ENCODE results near the gene USP31.

The USP31 gene

GRCh38 chr16:23055481-23055880 is 93.8 kb downstream of the USP31 start:
- DNase-seq: no peak

GRCh38 chr16:23052908-23053580 is 96.2 kb downstream of the USP31 start:
- DNase-seq: no peak

GRCh38 chr16:23052221-23052620 is 97.0 kb downstream of the USP31 start:
- no peak for DNase-seq

- no peak for DNase-seq
These were observed 97.7 kb downstream of the USP31 start for GRCh38 chr16:23051587-23051986.

GRCh38 chr16:23048164-23048563 is 101.1 kb downstream of the USP31 start:
- no peak for DNase-seq

- DNase-seq: no peak
These were observed 104.2 kb downstream of the USP31 start for GRCh38 chr16:23045025-23045424.

GRCh38 chr16:23040246-23040645 is 109.0 kb downstream of the USP31 start:
- no peak for DNase-seq

GRCh38 chr16:23039118-23039517 is 110.1 kb downstream of the USP31 start:
- no peak for DNase-seq

GRCh38 chr16:23035240-23035639 is 114.0 kb downstream of the USP31 start:
- no peak for DNase-seq

GRCh38 chr16:23031508-23032098 is 117.6 kb downstream of the USP31 start:
- DNase-seq: no peak

GRCh38 chr16:23029733-23030420 is 119.4 kb downstream of the USP31 start:
- DNase-seq: no peak

- no peak for DNase-seq
These were observed 121.9 kb downstream of the USP31 start for GRCh38 chr16:23027386-23027785.

- no peak for DNase-seq
These were observed 122.4 kb downstream of the USP31 start for GRCh38 chr16:23026784-23027362.

GRCh38 chr16:23025692-23026307 is 123.5 kb downstream of the USP31 start:
- no peak for DNase-seq

GRCh38 chr16:23024044-23024443 is 125.2 kb downstream of the USP31 start:
- no peak for DNase-seq

GRCh38 chr16:23020084-23020483 is 129.2 kb downstream of the USP31 start:
- DNase-seq: no peak

- no peak for DNase-seq
These were observed 132.9 kb downstream of the USP31 start for GRCh38 chr16:23016368-23016767.

GRCh38 chr16:23015580-23015979 is 133.7 kb downstream of the USP31 start:
- no peak for DNase-seq

GRCh38 chr16:23014592-23014991 is 134.7 kb downstream of the USP31 start:
- no peak for DNase-seq
